Measurements from ENCODE around the gene MRPS2. TPM values are rescaled to one million over a fixed set of nuclear protein-coding genes. Genes with fewer than 3 reads are reported as not detected.

MRPS2 gene
- total RNA-seq, 1 experiment from 2014 or later, result 81.0 TPM

- DNase-seq, result peak; percentile 65
Measured at GRCh38 chr9:135506327-135507103, 6.0 kb downstream of the MRPS2 start.

More at GRCh38 chr9:135506327-135507103, 6.0 kb downstream of the MRPS2 start:
- Mint-ChIP-seq H3K27ac (no peak overlapping the region; a peak in 1 of 7 replicates), H3K4me3 (no peak overlapping the region), H3K4me1 (peaks cover 8% of the 10 kb centered on the region in 2 experiments), H3K27me3 (ENCODE audit: low read depth) (no peaks in the 10 kb centered on the region), H3K9me3 (no peaks in the 10 kb centered on the region; a peak in 1 of 5 replicates), H3K36me3 (ENCODE audit: insufficient read depth in 1 of 3, low read depth in 3 of 3) (peaks cover 17 to 37% (median 36%) of the 10 kb centered on the region in 3 experiments; a peak in 6 of 7 replicates)
- Histone ChIP-seq H3K9me3 (ENCODE audit: control insufficient read depth, low read depth, low read length) (no peaks in the 10 kb centered on the region), H2AFZ (ENCODE audit: low read length) (no peak overlapping the region), H3K14ac (ENCODE audit: insufficient read depth, low read length) (peak overlapping the region; percentile 25; the same call in 1 of the 2 replicates), H3K27ac (ENCODE audit: insufficient read length, low read depth, low read length) (no peak overlapping the region), H3T11ph (ENCODE audit: low read length) (no peak overlapping the region), H4K5ac (ENCODE audit: insufficient read length, low read depth, low read length) (no peak overlapping the region), H3K56ac (ENCODE audit: insufficient read length, low read depth, low read length) (no peak overlapping the region), H4K20me1 (ENCODE audit: control insufficient read depth, insufficient read depth, insufficient read length) (no peaks in the 10 kb centered on the region), H2BK20ac (ENCODE audit: low read depth, low read length, poor library complexity, severe bottlenecking) (no peak overlapping the region), H4K91ac (ENCODE audit: insufficient read length, low read depth, low read length) (no peak overlapping the region), H3K4ac (ENCODE audit: low read depth, low read length) (no peak overlapping the region), H2BK5ac (ENCODE audit: insufficient read length, low read length) (no peak overlapping the region), H3K79me1 (ENCODE audit: insufficient read depth, low read depth, low read length, poor library complexity, severe bottlenecking) (no peaks in the 10 kb centered on the region), H3K4me1 (ENCODE audit: insufficient read depth, low read length) (peaks cover 2% of the 10 kb centered on the region; the same call in 1 of the 2 replicates), H2BK12ac (ENCODE audit: insufficient read length, low read depth, low read length) (no peak overlapping the region), H4K8ac (replicated peaks; ENCODE audit: insufficient read length, low read depth, low read length) (no peak overlapping the region), H3K4me2 (ENCODE audit: insufficient read depth, insufficient read length, low read length) (no peak overlapping the region), H2AK5ac (ENCODE audit: insufficient read length, low read length) (no peak overlapping the region), H3K9ac (ENCODE audit: extremely low read depth, insufficient read length, low read length) (no peak overlapping the region), H3K18ac (ENCODE audit: insufficient read length, low read depth, low read length) (no peak overlapping the region), H3K79me2 (ENCODE audit: insufficient read depth, low read length) (no peaks in the 10 kb centered on the region), H2BK120ac (ENCODE audit: low read depth, low read length, poor library complexity, severe bottlenecking) (no peak overlapping the region), H3K23me2 (ENCODE audit: insufficient read length, low read depth, low read length, poor library complexity, severe bottlenecking) (peaks cover under 1% of the 10 kb centered on the region), H3K23ac (ENCODE audit: insufficient read length, low read depth, low read length) (no peak overlapping the region), H2BK15ac (ENCODE audit: low read depth, low read length) (no peak overlapping the region; the same call in 1 of the 2 replicates), H3K27me3 (ENCODE audit: insufficient read depth, low read length) (no peaks in the 10 kb centered on the region)
- no CpG with 5 or more reads among the region's 14 CpGs for WGBS (ENCODE audit: extremely low coverage, insufficient read length, low lambda C conversion rate)
- no peak for TF ChIP-seq CTCF (conservative IDR thresholded peaks at IDR 0.05)

Data from H9 (cell line).